GM12891 (cell line): ENCODE data around the gene NKTR. TPM values are rescaled to one million over a fixed set of nuclear protein-coding genes. Genes with fewer than 3 reads are reported as not detected.
A peak's percentile ranks its signal among the peaks of the same experiment; 100 is the strongest.
"Not testable (repeated sequence)": the region's sequence is repeated elsewhere in the genome, so short reads cannot be mapped to it uniquely, and the experiment has no call there.

Experiments
- DNase-seq: peaks from one replicate; pipeline ENCODE4 v3.0.0; 2011; ENCODE audit warnings: low spot score; ENCODE audit not compliant: insufficient read length
- FAIRE-seq: peaks from 2 replicates; lab custom pipeline; 2011; peaks lifted over from hg19 to GRCh38; lab: Jason Lieb, UNC
- PAX5 ChIP-seq: IDR thresholded peaks from 2 replicates; pipeline ENCODE4 v1.6.1; 2011; ENCODE audit warnings: low read length, moderate library complexity, mild to moderate bottlenecking; ENCODE audit not compliant: insufficient read depth, severe bottlenecking
- POLR2A ChIP-seq: IDR thresholded peaks from 2 replicates; pipeline ENCODE4 v1.6.1; 2011; ENCODE audit warnings: low read depth, low read length, control low read depth
- POLR2AphosphoS5 ChIP-seq: IDR thresholded peaks from 2 replicates; pipeline ENCODE4 v1.6.1; 2011; ENCODE audit warnings: low read depth, low read length, control low read depth
- POU2F2 ChIP-seq: IDR thresholded peaks from 2 replicates; pipeline ENCODE4 v1.6.1; 2011; ENCODE audit warnings: low read depth, mild to moderate bottlenecking, control low read depth, low read length, moderate library complexity
- SPI1 ChIP-seq: IDR thresholded peaks from 2 replicates; pipeline ENCODE4 v1.6.1; 2011; ENCODE audit warnings: low read depth, low read length, control low read depth
- TAF1 ChIP-seq: IDR thresholded peaks from 2 replicates; pipeline ENCODE4 v1.6.1; 2011; ENCODE audit warnings: low read depth, low read length, control low read depth
- polyA plus RNA-seq: library from polyadenylated mRNA; unstranded; fragments of >200 nt; gene quantifications from one replicate; pipeline ENCODE4 v1.2.1, GENCODE V29; 2012; ENCODE audit warnings: low read depth, missing spikeins, inconsistent platforms; ENCODE audit not compliant: missing spikeins

Gene NKTR
- 27.9 TPM for polyA plus RNA-seq

- FAIRE-seq (peak; percentile 98), DNase-seq (peak; percentile 79)
- peak; percentile 95 for TF ChIP-seq POLR2A
- peak; percentile 49 for TF ChIP-seq SPI1
- TF ChIP-seq PAX5: peak; percentile 58
- peak; percentile 81 for TF ChIP-seq TAF1
- TF ChIP-seq POU2F2: no peak; the same call in 1 of the 2 replicates
- TF ChIP-seq POLR2AphosphoS5: peak; percentile 94
Observed at GRCh38 chr3:42600111-42600957, at the start of gene NKTR. NKTR (plus strand) TSS chr3:42600686; CDS start chr3:42601007, 321 bp downstream.

- no peak for DNase-seq
- FAIRE-seq: no peak
- TF ChIP-seq POLR2AphosphoS5: no peak
- TF ChIP-seq POU2F2: no peak
- no peak for TF ChIP-seq PAX5
- no peak for TF ChIP-seq TAF1
- TF ChIP-seq SPI1: no peak
- no peak for TF ChIP-seq POLR2A
Observed at GRCh38 chr3:42552830-42553229, 47.7 kb upstream of the NKTR start.

- no peak for DNase-seq
- FAIRE-seq: peak; percentile 76
- no peak for TF ChIP-seq POLR2A
- no peak for TF ChIP-seq POLR2AphosphoS5
- TF ChIP-seq POU2F2: no peak
- TF ChIP-seq TAF1: no peak
- no peak for TF ChIP-seq PAX5
- TF ChIP-seq SPI1: no peak
Observed at GRCh38 chr3:42556089-42556632, 44.3 kb upstream of the NKTR start.

- not testable (repeated sequence) for FAIRE-seq, DNase-seq
Observed at GRCh38 chr3:42556817-42557216, 43.7 kb upstream of the NKTR start.

GRCh38 chr3:42557854-42558253 is 42.6 kb upstream of the NKTR start:
- DNase-seq: no peak
- TF ChIP-seq SPI1 (no peak), POLR2A (no peak), TAF1 (no peak), POLR2AphosphoS5 (no peak), PAX5 (no peak)
- peak; percentile 59 for FAIRE-seq

GRCh38 chr3:42562047-42562907 is 38.2 kb upstream of the NKTR start:
- DNase-seq (no peak), FAIRE-seq (no peak)
- TF ChIP-seq SPI1 (no peak), TAF1 (no peak), POU2F2 (no peak), POLR2A (no peak), PAX5 (no peak), POLR2AphosphoS5 (no peak)

GRCh38 chr3:42569593-42570142 is 30.8 kb upstream of the NKTR start:
- FAIRE-seq: no peak
- no peak for TF ChIP-seq POU2F2
- TF ChIP-seq PAX5: no peak
- no peak for TF ChIP-seq TAF1
- no peak for TF ChIP-seq POLR2A
- no peak for TF ChIP-seq SPI1
- no peak for TF ChIP-seq POLR2AphosphoS5
- DNase-seq: no peak

GRCh38 chr3:42572278-42572677 is 28.2 kb upstream of the NKTR start:
- no peak for TF ChIP-seq POLR2A
- no peak for TF ChIP-seq TAF1
- no peak for TF ChIP-seq POU2F2
- TF ChIP-seq POLR2AphosphoS5: no peak
- no peak for TF ChIP-seq SPI1
- no peak for TF ChIP-seq PAX5
- no peak for DNase-seq
- peak; percentile 86 for FAIRE-seq
